ENCODE measurements around the gene TIAM2.

TIAM2 gene

GRCh38 chr6:155170519-155170918, 175.4 kb downstream of the TIAM2 start:
- no peak for TF ChIP-seq CTCF (conservative IDR thresholded peaks at IDR 0.05; ENCODE audit: low read depth, low read length)
- H3K27ac ChIP-seq, result no peak overlapping the region
- no peak overlapping the region for H2AFZ ChIP-seq (ENCODE audit: low read depth)
- no peak overlapping the region for H3K4me3 ChIP-seq (IDR thresholded peaks at IDR 0.05; ENCODE audit: insufficient read depth, low read depth, low read length)
- H3K27me3 ChIP-seq (ENCODE audit: insufficient read depth, low read depth), result no peaks in the 10 kb centered on the region
- H3K36me3 ChIP-seq (ENCODE audit: insufficient read depth), result no peaks in the 10 kb centered on the region
- H3K4me1 ChIP-seq (ENCODE audit: low read depth, poor library complexity, severe bottlenecking), result peaks cover 8% of the 10 kb centered on the region
- H3K4me2 ChIP-seq, result no peak overlapping the region
- no peaks in the 10 kb centered on the region for H3K79me2 ChIP-seq (ENCODE audit: insufficient read depth, low read depth)
- no peak overlapping the region for H3K9ac ChIP-seq
- H4K20me1 ChIP-seq (ENCODE audit: insufficient read depth), result no peaks in the 10 kb centered on the region

GRCh38 chr6:155171109-155171746, 176.1 kb downstream of the TIAM2 start:
- Histone ChIP-seq H3K4me2 (no peak overlapping the region), H3K79me2 (ENCODE audit: insufficient read depth, low read depth) (no peaks in the 10 kb centered on the region), H3K4me3 (IDR thresholded peaks at IDR 0.05; ENCODE audit: insufficient read depth, low read depth, low read length) (no peak overlapping the region), H2AFZ (ENCODE audit: low read depth) (no peak overlapping the region), H3K9ac (no peak overlapping the region), H3K27me3 (ENCODE audit: insufficient read depth, low read depth) (no peaks in the 10 kb centered on the region), H3K27ac (no peak overlapping the region), H3K4me1 (ENCODE audit: low read depth, poor library complexity, severe bottlenecking) (peaks cover 8% of the 10 kb centered on the region), H4K20me1 (ENCODE audit: insufficient read depth) (no peaks in the 10 kb centered on the region), H3K36me3 (ENCODE audit: insufficient read depth) (no peaks in the 10 kb centered on the region)
- TF ChIP-seq CTCF (conservative IDR thresholded peaks at IDR 0.05; ENCODE audit: low read depth, low read length), result no peak

- Histone ChIP-seq H2AFZ (ENCODE audit: low read depth) (no peak overlapping the region), H3K27ac (no peak overlapping the region), H3K36me3 (ENCODE audit: insufficient read depth) (no peaks in the 10 kb centered on the region), H3K9ac (no peak overlapping the region), H3K4me3 (IDR thresholded peaks at IDR 0.05; ENCODE audit: insufficient read depth, low read depth, low read length) (no peak overlapping the region), H3K27me3 (ENCODE audit: insufficient read depth, low read depth) (no peaks in the 10 kb centered on the region), H4K20me1 (ENCODE audit: insufficient read depth) (no peaks in the 10 kb centered on the region), H3K79me2 (ENCODE audit: insufficient read depth, low read depth) (no peaks in the 10 kb centered on the region), H3K4me2 (no peak overlapping the region), H3K4me1 (ENCODE audit: low read depth, poor library complexity, severe bottlenecking) (peaks cover 8% of the 10 kb centered on the region)
- no peak for TF ChIP-seq CTCF (conservative IDR thresholded peaks at IDR 0.05; ENCODE audit: low read depth, low read length)
Measured at GRCh38 chr6:155171747-155172449, 176.8 kb downstream of the TIAM2 start.

- Histone ChIP-seq H2AFZ (ENCODE audit: low read depth) (no peak overlapping the region), H3K9ac (no peak overlapping the region), H3K4me1 (ENCODE audit: low read depth, poor library complexity, severe bottlenecking) (peaks cover 8% of the 10 kb centered on the region), H3K4me2 (no peak overlapping the region), H4K20me1 (ENCODE audit: insufficient read depth) (no peaks in the 10 kb centered on the region), H3K27ac (no peak overlapping the region), H3K79me2 (ENCODE audit: insufficient read depth, low read depth) (no peaks in the 10 kb centered on the region), H3K4me3 (IDR thresholded peaks at IDR 0.05; ENCODE audit: insufficient read depth, low read depth, low read length) (no peak overlapping the region), H3K27me3 (ENCODE audit: insufficient read depth, low read depth) (no peaks in the 10 kb centered on the region), H3K36me3 (ENCODE audit: insufficient read depth) (no peaks in the 10 kb centered on the region)
- no peak for TF ChIP-seq CTCF (conservative IDR thresholded peaks at IDR 0.05; ENCODE audit: low read depth, low read length)
Measured at GRCh38 chr6:155173488-155173887, 178.4 kb downstream of the TIAM2 start.
